Aorta (tissue), 5 donors: ENCODE measurements around the gene CBLB. TPM values are rescaled to one million over a fixed set of nuclear protein-coding genes. Genes with fewer than 3 reads are reported as not detected.

Source experiments
- ATAC-seq: fragments of 200-7000 bp; cut with Tn5 transposase; one replicate; pipeline ENCODE4 v1.9.1; 2022; ENCODE audit warnings: moderate library complexity; ENCODE audit not compliant: low FRiP score
- DNase-seq, 2 donors: peaks; one replicate each; pipeline ENCODE4 v3.0.0-alpha.2; 2020
- H3K27ac ChIP-seq, 2 donors: one replicate each; pipeline ENCODE4 v1.5.1; 2013; ENCODE audit warnings: low read length in 2 of 2, mild to moderate bottlenecking in 2 of 2, moderate library complexity in 2 of 2, control low read depth in 1 of 2, inconsistent platforms in 1 of 2, low read depth in 1 of 2
- H3K27me3 ChIP-seq, 2 donors: one replicate each; pipeline ENCODE4 v1.6.1; 2013; ENCODE audit warnings: control low read depth in 1 of 2, low read length in 1 of 2, mild to moderate bottlenecking in 1 of 2, moderate library complexity in 1 of 2; ENCODE audit not compliant: insufficient read depth in 2 of 2, control insufficient read depth in 1 of 2
- H3K36me3 ChIP-seq, 2 donors: one replicate each; pipeline ENCODE4 v1.6.1; 2013; ENCODE audit warnings: control low read depth in 1 of 2, low read length in 1 of 2, mild to moderate bottlenecking in 1 of 2; ENCODE audit not compliant: insufficient read depth in 2 of 2, control insufficient read depth in 1 of 2
- H3K4me1 ChIP-seq, 2 donors: one replicate each; pipeline ENCODE4 v1.6.1; 2013; ENCODE audit warnings: low read length in 2 of 2, control low read depth in 1 of 2, mild to moderate bottlenecking in 1 of 2, moderate library complexity in 1 of 2; ENCODE audit not compliant: insufficient read depth in 2 of 2, control insufficient read depth in 1 of 2
- H3K4me3 ChIP-seq, 2 donors: one replicate each; pipeline ENCODE4 v1.5.1; 2013; ENCODE audit warnings: low read length in 2 of 2, control low read depth in 1 of 2, mild to moderate bottlenecking in 1 of 2
- H3K9me3 ChIP-seq: one replicate; pipeline ENCODE4 v1.6.1; 2013; ENCODE audit warnings: mild to moderate bottlenecking, low read length; ENCODE audit not compliant: control insufficient read depth
- WGBS, 2 donors: extraction: QIAGEN DNeasy Blood & Tissue Kit; methylation state at CpG; one replicate each; pipeline ENCODE4 v1.1.7; 2013; 5-methylcytosine and 5-hydroxymethylcytosine counted together
- intact Hi-C, 2 donors: fragments of 100-400 bp; cut with DNase I; formaldehyde crosslinking; loops; one replicate each; pipeline versions ENCODE4 v1.14.2 to v1.15.0; 2022
- polyA plus RNA-seq, 2 donors: library from polyadenylated mRNA; stranded (reverse); fragments of 200-250 nt; gene quantifications; one replicate each; pipeline ENCODE4 v1.2.3, GENCODE V29; 2013
- total RNA-seq, 2 donors: library from RNA; stranded (reverse); fragmentation: NEBNext Ultra II Directional; extraction: Animal tissue kit (Norgen Biotek cat#: 25700); gene quantifications; one replicate each; pipeline ENCODE4 v1.2.1, GENCODE V29; 2021
- donor health status: healthy with polysubstance abuse.
- donor health status: Bipolar disorder and iron deficiency.
- donor health status: DM: no; HTN: no; CAD: no.
- donor health status: DM: no; HTN: no; CAD: no.
- donor health status: DM: yes; HTN: yes; CAD: no.

The CBLB gene
- total and polyA plus RNA-seq, 4 donors = 3.3 to 126 (median 54.1) TPM

DNA sequence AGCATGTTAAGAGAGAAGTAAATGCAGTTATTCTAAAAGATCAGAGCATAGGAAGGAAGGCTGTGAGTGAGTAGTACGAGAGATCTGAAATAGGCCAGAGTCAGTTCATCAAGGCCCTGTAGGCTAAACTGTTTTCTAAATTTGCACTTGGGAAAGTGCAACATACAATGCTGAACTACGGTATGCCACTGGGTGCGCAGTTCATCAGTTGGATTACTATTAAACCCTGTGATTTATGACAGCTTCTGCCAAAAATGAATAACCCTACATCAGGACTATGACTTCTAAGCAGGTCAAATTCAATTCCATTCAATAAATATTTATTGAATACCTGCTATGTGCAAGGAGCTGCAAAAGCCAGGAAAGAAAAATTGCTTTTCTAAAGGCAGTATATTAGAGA, 10.8 kb downstream of the CBLB start:
- no peaks in the 10 kb centered on the region for H3K27me3 ChIP-seq
- intact Hi-C loops = no loop called here
- H3K27ac ChIP-seq = no peak overlapping the region
- DNase-seq (no peak), ATAC-seq (no peak)
- 95 to 98% methylated on average over 3 of the region's 3 CpGs for WGBS, 2 donors
- no peak overlapping the region for H3K4me3 ChIP-seq
- no peaks in the 10 kb centered on the region for H3K36me3 ChIP-seq
- no peaks in the 10 kb centered on the region for H3K9me3 ChIP-seq
- H3K4me1 ChIP-seq = peaks cover 4% of the 10 kb centered on the region in 2 donors

DNA sequence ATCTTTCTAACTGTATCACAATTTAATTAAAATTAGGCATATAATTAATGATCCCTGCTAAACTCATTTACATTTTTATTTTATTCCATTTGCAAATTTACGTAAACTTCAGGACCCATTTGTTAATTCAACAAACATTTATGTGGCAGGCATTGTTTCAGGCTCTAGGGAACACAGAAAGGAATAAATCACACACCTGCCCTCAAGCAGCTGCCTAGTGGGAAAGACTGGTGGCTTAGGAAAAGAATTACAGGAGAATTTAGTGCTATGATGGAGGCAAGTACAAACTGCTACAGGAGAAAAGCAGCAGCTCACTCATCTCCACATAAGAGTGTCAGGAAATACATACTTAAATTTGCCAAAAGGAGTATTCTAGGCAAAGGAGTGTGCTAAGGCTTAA, 11.2 kb downstream of the CBLB start:
- intact Hi-C loops = no loop called here
- 93 to 96% methylated on average over 1 of the region's 1 CpG for WGBS, 2 donors
- Histone ChIP-seq H3K27me3 (no peaks in the 10 kb centered on the region), H3K27ac (no peak overlapping the region), H3K4me3 (no peak overlapping the region), H3K4me1 (peaks cover 3 to 4% of the 10 kb centered on the region in 2 donors), H3K9me3 (no peaks in the 10 kb centered on the region), H3K36me3 (no peaks in the 10 kb centered on the region)
- DNase-seq = no peak
- no peak for ATAC-seq

DNA sequence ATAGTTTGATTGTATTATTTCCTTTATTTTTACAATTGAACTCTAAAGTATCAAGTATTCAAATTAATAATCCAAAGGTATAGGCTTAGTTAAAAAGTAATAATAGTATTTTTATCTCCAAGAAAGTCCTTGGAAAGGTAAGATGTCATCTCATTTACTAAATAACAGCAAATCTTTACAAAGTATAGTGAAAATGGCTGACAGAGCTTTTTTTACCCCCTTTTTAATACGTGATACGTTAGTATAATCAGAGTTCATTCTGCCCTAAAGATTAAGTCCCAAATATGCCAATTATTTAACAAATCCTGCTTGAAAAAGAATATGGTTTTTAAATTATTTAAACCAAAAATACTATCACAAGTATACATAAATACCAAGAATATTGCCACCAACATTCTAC, 12.2 kb downstream of the CBLB start:
- H3K4me1 ChIP-seq = peaks cover 2 to 4% of the 10 kb centered on the region in 2 donors
- intact Hi-C loops = no loop called here
- no peaks in the 10 kb centered on the region for H3K36me3 ChIP-seq
- H3K4me3 ChIP-seq = no peak overlapping the region
- 96 to 97% methylated on average over 2 of the region's 2 CpGs for WGBS, 2 donors
- H3K27me3 ChIP-seq = no peaks in the 10 kb centered on the region
- H3K27ac ChIP-seq = no peak overlapping the region
- no peak for ATAC-seq
- H3K9me3 ChIP-seq = no peaks in the 10 kb centered on the region
- no peak for DNase-seq

DNA sequence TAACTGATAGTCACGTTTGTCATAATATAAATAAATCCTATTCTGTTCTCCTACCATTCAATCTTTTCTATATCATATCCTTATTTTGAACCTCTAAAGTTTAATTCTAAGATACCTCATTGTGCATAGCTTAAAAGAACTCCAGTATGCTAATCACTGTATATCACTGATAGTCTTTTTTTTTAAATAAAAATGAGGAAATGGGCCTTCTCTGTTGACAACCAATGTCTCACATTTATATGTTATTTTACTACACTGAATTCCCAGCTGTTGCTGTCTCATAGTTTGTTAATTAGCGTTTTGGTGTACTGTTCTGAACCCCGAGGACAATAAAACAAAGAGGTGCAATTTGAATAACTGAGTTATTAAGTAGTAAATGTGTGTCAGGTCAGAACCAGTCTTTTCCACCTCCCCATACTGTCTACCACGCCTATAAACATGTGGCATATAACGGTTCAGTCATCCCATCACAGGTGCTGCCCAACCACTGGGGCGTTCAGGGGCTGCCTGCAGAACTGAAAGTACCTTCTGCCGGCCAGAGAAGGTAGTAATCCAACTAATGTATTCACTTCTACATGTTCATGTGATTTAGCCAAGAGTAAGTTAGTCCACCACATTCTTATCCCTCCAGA, 14.9 kb downstream of the CBLB start:
- Histone ChIP-seq H3K27me3 (no peaks in the 10 kb centered on the region), H3K9me3 (no peaks in the 10 kb centered on the region), H3K27ac (no peak overlapping the region), H3K4me1 (no peaks in the 10 kb centered on the region), H3K4me3 (no peak overlapping the region), H3K36me3 (no peaks in the 10 kb centered on the region)
- ATAC-seq = no peak
- 91 to 93% methylated on average over 7 of the region's 7 CpGs for WGBS, 2 donors
- intact Hi-C loops = no loop called here
- no peak for DNase-seq

DNA sequence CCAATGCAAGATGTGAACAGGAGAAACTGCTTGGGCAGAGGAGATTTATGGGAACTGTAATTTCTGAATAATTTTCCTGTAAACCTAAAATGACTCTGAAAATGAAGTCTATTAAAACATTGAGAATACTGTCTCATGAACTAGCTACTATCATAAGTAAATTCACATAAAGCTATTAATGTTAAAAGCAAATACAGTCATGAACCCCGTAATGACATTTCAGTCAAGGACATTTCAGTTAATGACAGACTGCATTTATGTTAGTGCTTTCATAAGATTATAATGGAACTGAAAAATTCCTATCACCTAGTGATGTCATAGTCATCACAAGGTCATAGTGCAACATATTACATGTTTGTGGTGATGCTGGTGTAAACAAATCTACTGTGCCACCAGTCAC, 17.2 kb downstream of the CBLB start:
- ATAC-seq (no peak), DNase-seq (no peak)
- Histone ChIP-seq H3K4me3 (no peak overlapping the region), H3K4me1 (peaks cover 2 to 3% of the 10 kb centered on the region in 2 donors), H3K27me3 (no peaks in the 10 kb centered on the region), H3K27ac (no peak overlapping the region), H3K9me3 (no peaks in the 10 kb centered on the region), H3K36me3 (no peaks in the 10 kb centered on the region)
- intact Hi-C loops = no loop called here
- 97 to 98% methylated on average over 1 of the region's 1 CpG for WGBS, 2 donors

DNA sequence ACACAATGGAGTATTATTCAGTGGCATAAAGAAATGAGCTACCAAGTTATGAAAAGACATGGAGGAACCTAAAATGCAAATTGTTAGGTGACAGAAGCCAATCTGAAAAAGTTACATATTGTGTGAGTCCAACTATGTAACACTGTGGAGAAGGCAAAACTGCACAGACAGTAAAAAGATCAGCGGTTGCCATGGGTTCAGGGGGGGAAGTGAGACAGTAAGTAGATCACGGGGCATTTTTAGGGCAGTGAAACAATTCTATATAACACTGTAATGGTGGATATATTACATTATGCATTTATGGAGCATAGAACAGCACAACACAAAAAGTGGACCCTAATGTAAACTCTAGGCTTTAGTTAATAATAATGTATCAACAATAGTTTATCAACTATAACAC, 17.6 kb downstream of the CBLB start:
- H3K4me3 ChIP-seq = no peak overlapping the region
- no peaks in the 10 kb centered on the region for H3K27me3 ChIP-seq
- H3K4me1 ChIP-seq = peaks cover 2 to 3% of the 10 kb centered on the region in 2 donors
- no peaks in the 10 kb centered on the region for H3K36me3 ChIP-seq
- H3K27ac ChIP-seq = no peak overlapping the region
- intact Hi-C loops = no loop called here
- H3K9me3 ChIP-seq = no peaks in the 10 kb centered on the region
- ATAC-seq = no peak
- WGBS, 2 donors = 95 to 99% methylated on average over 2 of the region's 2 CpGs
- DNase-seq = no peak

DNA sequence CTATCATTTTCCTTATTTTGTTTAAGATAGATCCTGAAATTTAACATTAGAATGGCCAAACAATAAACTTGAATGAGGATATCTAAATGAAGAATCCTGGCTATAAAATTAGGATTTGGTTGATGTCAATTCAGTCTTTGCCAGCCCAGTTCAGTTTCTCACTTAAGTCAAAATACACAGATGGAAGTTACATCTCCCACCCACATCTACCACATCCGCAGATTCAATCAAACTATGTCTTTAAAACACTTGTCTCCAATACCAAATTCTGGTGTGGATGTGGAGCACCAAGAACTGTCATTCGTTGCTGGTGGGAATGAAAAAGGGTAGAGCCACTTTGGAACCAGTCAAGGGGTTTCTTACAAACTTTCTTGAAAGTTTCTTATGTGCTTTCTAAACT, 18.2 kb downstream of the CBLB start:
- DNase-seq (no peak), ATAC-seq (no peak)
- Histone ChIP-seq H3K36me3 (no peaks in the 10 kb centered on the region), H3K27me3 (no peaks in the 10 kb centered on the region), H3K4me1 (peaks cover 2 to 3% of the 10 kb centered on the region in 2 donors), H3K27ac (no peak overlapping the region), H3K4me3 (no peak overlapping the region), H3K9me3 (no peaks in the 10 kb centered on the region)
- 94 to 98% methylated on average over 2 of the region's 2 CpGs for WGBS, 2 donors
- intact Hi-C loops = no loop called here

DNA sequence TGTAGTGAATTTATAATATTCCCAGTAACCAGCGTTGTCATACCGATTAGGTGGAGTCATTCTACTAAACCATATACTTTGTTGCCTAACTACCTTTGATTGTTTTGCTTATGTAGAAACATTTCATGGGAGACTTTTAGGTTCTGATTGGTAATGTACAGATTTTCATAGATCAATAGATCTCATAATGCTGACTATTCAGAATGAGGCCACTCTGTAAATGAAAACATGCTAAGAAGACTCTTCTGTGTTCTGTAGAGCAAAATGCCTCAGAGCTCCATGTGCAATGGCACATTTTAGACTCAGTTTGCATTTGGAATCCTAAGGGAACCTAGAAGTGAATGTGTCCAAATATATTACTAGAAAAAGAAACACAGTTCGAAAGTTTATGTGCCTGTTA, 20.0 kb downstream of the CBLB start:
- intact Hi-C loops = no loop called here
- no peak overlapping the region for H3K27ac ChIP-seq
- H3K9me3 ChIP-seq = no peaks in the 10 kb centered on the region
- DNase-seq = no peak
- no peak for ATAC-seq
- peaks cover 2 to 3% of the 10 kb centered on the region in 2 donors for H3K4me1 ChIP-seq
- no peak overlapping the region for H3K4me3 ChIP-seq
- H3K27me3 ChIP-seq = no peaks in the 10 kb centered on the region
- WGBS, 2 donors = 93 to 94% methylated on average over 3 of the region's 3 CpGs
- H3K36me3 ChIP-seq = no peaks in the 10 kb centered on the region

DNA sequence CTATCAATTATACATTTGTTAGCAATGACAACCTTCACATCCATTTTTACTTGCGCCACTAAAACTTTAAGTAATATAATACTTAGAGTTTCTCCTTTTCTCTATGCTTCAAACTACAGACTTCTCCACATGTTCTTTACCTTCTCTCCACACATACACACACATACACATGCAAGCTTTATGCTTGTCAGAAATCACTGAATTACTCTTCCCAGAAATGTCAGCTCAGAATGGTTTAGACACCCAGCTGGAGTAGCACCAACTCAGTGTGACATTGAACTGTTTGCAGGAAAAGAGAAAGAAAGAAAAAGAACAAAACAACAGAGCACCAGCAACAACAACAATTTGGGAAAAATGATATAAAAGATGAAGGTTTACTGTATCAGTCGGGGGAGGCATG, 20.9 kb downstream of the CBLB start:
- intact Hi-C loops = no loop called here
- no peak overlapping the region for H3K4me3 ChIP-seq
- H3K27me3 ChIP-seq = no peaks in the 10 kb centered on the region
- WGBS, 2 donors = 88 to 90% methylated on average over 2 of the region's 2 CpGs
- ATAC-seq (no peak), DNase-seq (no peak)
- peaks cover 2 to 3% of the 10 kb centered on the region in 2 donors for H3K4me1 ChIP-seq
- H3K9me3 ChIP-seq = no peaks in the 10 kb centered on the region
- no peaks in the 10 kb centered on the region for H3K36me3 ChIP-seq
- H3K27ac ChIP-seq = no peak overlapping the region
